Glutamatergic neuron (in vitro differentiated cells): ENCODE data around the gene C5orf24. TPM values are rescaled to one million over a fixed set of nuclear protein-coding genes. Genes with fewer than 3 reads are reported as not detected.
A peak's percentile ranks its signal among the peaks of the same experiment; 100 is the strongest.

ENCODE experiments used
- DNase-seq: peaks from one replicate; pipeline ENCODE4 v3.0.0; 2022
- H3K27ac Mint-ChIP-seq: one replicate; pipeline ENCODE4 v1.8.0; 2020; ENCODE audit warnings: mild to moderate bottlenecking, mixed read lengths, inconsistent platforms; ENCODE audit not compliant: unreplicated experiment
- H3K27me3 Mint-ChIP-seq: one replicate; pipeline ENCODE4 v1.8.0; 2020; ENCODE audit warnings: mild to moderate bottlenecking, moderate library complexity, mixed read lengths, inconsistent platforms; ENCODE audit not compliant: unreplicated experiment
- H3K36me3 Mint-ChIP-seq: one replicate; pipeline ENCODE4 v1.8.0; 2020; ENCODE audit warnings: mild to moderate bottlenecking, mixed read lengths, inconsistent platforms; ENCODE audit not compliant: unreplicated experiment
- H3K4me1 Mint-ChIP-seq: one replicate; pipeline ENCODE4 v1.8.0; 2020; ENCODE audit warnings: mild to moderate bottlenecking, low read depth, mixed read lengths, inconsistent platforms; ENCODE audit not compliant: unreplicated experiment
- H3K4me3 Mint-ChIP-seq: one replicate; pipeline ENCODE4 v1.8.0; 2020; ENCODE audit warnings: mild to moderate bottlenecking, mixed read lengths, inconsistent platforms; ENCODE audit not compliant: unreplicated experiment
- H3K9me3 Mint-ChIP-seq: one replicate; pipeline ENCODE4 v1.8.0; 2020; ENCODE audit warnings: mild to moderate bottlenecking, moderate library complexity, mixed read lengths, inconsistent platforms; ENCODE audit not compliant: unreplicated experiment
- CTCF ChIP-seq: fragments of 200-600 bp; sonication (generic); IDR thresholded peaks from one replicate; pipeline ENCODE4 v1.5.0; 2021; ENCODE audit not compliant: partially characterized antibody, unreplicated experiment
- total RNA-seq: library from RNA; stranded (reverse); fragmentation: NEBNext Ultra II Directional; extraction: Animal tissue kit (Norgen Biotek cat#: 25700); gene quantifications from one replicate; pipeline ENCODE4 v1.2.1, GENCODE V29; 2021; ENCODE audit not compliant: unreplicated experiment

Gene C5orf24
- total RNA-seq, 1 donor from 2014 or later: 43.2 TPM

GRCh38 chr5:134892282-134892681 is 46.5 kb downstream of the C5orf24 start:
- H3K4me3 Mint-ChIP-seq: no peak overlapping the region

GRCh38 chr5:134892926-134893325 is 47.2 kb downstream of the C5orf24 start:
- no peaks in the 10 kb centered on the region for H3K4me1 Mint-ChIP-seq
- TF ChIP-seq CTCF: no peak
- peaks cover 12% of the 10 kb centered on the region for H3K36me3 Mint-ChIP-seq
- H3K9me3 Mint-ChIP-seq: no peaks in the 10 kb centered on the region
- no peaks in the 10 kb centered on the region for H3K27me3 Mint-ChIP-seq
- no peak overlapping the region for H3K4me3 Mint-ChIP-seq
- no peak overlapping the region for H3K27ac Mint-ChIP-seq
- DNase-seq: no peak

More at GRCh38 chr5:134892282-134892681, 46.5 kb downstream of the C5orf24 start:
- DNase-seq: no peak
- Mint-ChIP-seq H3K4me1 (no peaks in the 10 kb centered on the region), H3K36me3 (peaks cover 12% of the 10 kb centered on the region), H3K9me3 (no peaks in the 10 kb centered on the region), H3K27me3 (no peaks in the 10 kb centered on the region), H3K27ac (no peak overlapping the region)
- no peak for TF ChIP-seq CTCF

GRCh38 chr5:134893748-134894505 is 48.2 kb downstream of the C5orf24 start:
- Mint-ChIP-seq H3K9me3 (no peaks in the 10 kb centered on the region), H3K4me1 (no peaks in the 10 kb centered on the region), H3K27me3 (no peaks in the 10 kb centered on the region), H3K27ac (no peak overlapping the region), H3K4me3 (no peak overlapping the region), H3K36me3 (peaks cover 12% of the 10 kb centered on the region)
- no peak for TF ChIP-seq CTCF
- no peak for DNase-seq

DNA sequence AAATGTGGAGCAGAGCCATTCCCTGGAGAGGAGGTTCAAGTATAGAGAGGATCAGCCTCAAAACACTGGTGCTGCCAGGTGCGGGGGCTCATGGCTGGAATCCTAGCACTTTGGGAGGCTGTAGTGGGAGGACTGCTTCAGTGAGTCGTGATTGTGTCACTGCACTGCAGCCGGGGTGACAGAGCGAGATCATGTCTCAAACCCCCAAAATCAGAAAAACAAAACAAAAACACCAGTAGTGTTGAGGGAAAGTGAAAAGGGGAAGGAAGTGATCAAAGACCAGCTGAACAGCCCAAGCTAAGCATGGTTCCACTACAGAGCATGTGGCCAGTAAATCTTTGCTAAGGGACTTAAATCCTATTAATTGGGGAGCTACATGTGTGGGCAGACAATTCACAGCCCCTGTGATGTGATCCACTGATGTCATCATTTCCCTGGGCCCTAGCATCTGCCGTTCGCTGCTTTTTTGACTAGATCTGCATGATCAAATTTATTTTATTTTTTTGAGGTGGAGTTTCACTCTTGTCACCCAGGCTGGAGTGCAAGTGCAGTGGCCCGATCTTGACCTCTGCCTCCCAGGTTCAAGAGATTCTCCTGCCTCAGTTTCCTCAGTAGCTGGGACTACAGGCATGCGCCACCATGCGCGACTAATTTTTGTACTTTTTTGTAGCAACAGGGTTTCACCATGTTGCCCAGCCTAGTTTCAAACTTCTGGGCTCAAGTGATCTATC is 56.5 kb downstream of the C5orf24 start:
- Mint-ChIP-seq H3K27ac (peak overlapping the region; percentile 15), H3K4me1 (peaks cover 5% of the 10 kb centered on the region), H3K27me3 (peaks cover 8% of the 10 kb centered on the region), H3K36me3 (no peaks in the 10 kb centered on the region), H3K4me3 (no peak overlapping the region), H3K9me3 (peaks cover 7% of the 10 kb centered on the region)
- no peak for DNase-seq
- TF ChIP-seq CTCF: no peak
